ENCODE results near the gene DIABLO.
"Not testable (repeated sequence)": the region's sequence is repeated elsewhere in the genome, so short reads cannot be mapped to it uniquely, and the experiment has no call there.

The DIABLO gene

GRCh38 chr12:122208073-122208820 lies 17.6 kb downstream of the DIABLO start:
- no peak for DNase-seq (ENCODE audit: low spot score)

DNA sequence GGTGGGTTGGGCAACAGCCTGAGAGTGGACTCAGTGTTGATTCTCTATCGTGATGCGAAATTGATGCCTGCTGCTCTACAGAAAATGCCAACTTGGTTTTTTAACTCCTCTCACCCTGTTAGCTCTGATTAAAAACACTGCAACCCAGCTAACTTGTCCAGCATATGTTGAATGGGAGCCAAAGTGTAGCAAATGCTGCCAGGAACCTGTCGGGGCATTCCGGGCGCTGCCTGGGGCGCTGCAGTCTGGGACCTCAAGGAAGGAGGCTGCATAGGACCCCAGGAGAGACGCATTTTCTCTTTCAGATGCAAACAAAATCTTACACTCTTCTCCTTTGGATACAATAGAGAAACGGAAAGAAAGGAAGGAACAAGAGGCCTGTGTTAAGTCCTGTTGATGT lies 18.5 kb downstream of the DIABLO start:
- DNase-seq (ENCODE audit: low spot score) = no peak

- no peak for DNase-seq (ENCODE audit: low spot score)
These were observed 18.9 kb downstream of the DIABLO start for GRCh38 chr12:122206976-122207375.

- no peak for DNase-seq (ENCODE audit: low spot score)
These were observed 19.6 kb downstream of the DIABLO start for GRCh38 chr12:122206111-122206881.

GRCh38 chr12:122205053-122205925 lies 20.6 kb downstream of the DIABLO start:
- no peak for DNase-seq (ENCODE audit: low spot score)

GRCh38 chr12:122204167-122205052 lies 21.4 kb downstream of the DIABLO start:
- DNase-seq (ENCODE audit: low spot score) = no peak

DNA sequence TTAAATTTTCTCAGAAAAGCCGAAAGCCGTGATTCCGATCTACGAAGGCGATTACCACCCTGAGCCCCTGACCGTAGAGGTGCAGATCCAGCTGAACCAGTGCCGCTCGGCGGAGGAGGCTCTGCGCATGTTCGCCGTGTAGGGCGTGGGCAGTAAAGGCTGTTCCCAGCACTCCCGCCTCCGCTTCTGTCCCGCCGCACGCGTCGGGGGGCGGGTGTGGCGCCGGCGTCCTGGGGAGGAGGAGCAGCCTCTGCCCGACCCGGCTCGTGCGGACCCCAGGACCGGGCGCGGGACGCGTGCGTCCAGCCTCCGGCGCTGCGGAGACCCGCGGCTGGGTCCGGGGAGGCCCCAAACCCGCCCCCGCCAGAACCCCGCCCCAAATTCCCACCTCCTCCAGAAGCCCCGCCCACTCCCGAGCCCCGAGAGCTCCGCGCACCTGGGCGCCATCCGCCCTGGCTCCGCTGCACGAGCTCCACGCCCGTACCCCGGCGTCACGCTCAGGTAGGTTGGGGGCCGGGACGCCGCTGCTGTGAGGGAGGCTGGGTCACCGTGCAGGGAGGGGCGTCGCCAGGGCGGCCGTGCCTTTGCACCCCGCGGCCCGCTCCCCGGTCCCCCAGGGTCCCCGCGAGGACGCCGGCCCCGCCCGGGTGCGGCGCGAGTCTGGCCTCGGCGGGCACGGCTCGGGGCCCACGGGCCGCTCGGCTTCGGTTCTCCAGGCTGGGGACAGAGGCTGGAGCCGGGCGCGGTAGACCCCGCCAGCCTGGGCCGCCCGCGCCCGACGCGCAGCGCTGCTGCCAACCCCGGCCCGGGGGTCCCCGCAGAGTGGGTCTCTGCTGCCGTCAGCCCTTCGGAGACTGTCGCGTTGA lies 22.3 kb downstream of the DIABLO start, which contains the start of gene B3GNT4:
Gene B3GNT4, plus strand, starts transcription at position 409 of the 866 bp plus-strand sequence. CDS start 910 bp downstream, outside the sequence.
- DNase-seq (ENCODE audit: low spot score) = peak; percentile 73

DNA sequence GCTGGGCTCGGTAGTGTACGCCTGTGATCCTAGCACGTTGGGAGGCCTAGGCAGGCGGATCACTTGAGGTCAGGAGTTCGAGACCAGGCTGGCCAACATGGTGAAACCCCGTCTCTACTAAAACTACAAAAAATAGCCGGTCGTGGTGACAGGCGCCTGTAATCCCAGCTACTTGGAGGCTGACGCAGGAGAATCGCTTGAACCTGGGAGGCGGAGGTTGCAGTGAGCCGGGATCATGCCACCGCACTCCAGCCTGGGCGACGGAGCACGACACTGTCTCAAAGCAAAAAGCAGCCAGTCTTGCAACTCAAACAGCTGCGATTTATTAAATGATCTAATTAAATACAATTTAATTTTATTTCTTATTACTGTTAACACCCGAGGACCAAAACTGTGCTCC lies 23.0 kb downstream of the DIABLO start:
- not testable (repeated sequence) for DNase-seq (ENCODE audit: low spot score)

GRCh38 chr12:122202017-122202416 lies 23.8 kb downstream of the DIABLO start:
- DNase-seq (ENCODE audit: low spot score) = no peak

GRCh38 chr12:122201381-122201780 lies 24.5 kb downstream of the DIABLO start:
- no peak for DNase-seq (ENCODE audit: low spot score)

GRCh38 chr12:122200541-122201175 lies 25.2 kb downstream of the DIABLO start:
- DNase-seq (ENCODE audit: low spot score) = no peak

DNA sequence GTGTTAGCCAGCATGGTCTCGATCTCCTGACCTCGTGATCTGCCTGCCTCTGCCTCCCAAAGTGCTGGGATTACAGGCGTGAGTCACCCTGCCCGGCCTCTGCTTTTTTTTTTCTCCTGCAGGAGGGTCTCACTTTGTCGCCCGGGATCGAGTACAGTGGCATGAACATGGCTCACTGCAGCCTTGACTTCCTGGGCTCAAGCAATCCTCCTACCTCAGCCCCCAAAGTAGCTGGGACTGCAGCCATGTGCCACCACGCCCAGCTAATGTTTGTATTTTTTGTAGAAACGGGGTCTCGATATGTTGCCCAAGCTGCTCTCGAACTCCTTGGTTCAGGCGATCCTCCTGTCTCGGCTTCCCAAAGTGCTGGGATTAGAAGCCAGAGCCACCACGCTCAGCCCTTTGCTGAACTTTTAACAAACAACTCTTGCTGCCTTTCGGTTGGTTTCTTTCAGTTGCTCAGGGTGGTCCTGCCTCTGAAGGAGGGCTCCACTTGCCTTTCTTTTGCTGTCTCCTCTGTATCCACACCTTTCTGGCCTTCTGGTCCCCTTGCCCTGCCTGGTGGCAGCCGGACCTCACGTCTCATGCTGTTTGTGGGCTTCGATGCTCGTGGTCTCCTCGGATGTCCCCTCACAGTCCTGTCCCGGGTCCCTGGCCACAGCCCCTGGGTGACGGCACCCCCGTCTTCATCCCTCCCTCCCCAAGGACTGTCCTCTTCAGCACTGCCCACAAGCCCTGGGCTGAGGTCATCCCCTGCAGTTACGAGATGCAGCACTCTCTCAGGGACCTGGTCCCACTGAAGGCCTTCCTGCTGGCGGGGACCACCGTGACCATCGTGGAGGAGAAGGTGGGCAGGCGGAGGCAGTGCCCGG lies 26.1 kb downstream of the DIABLO start:
- no peak for DNase-seq (ENCODE audit: low spot score)

DNA sequence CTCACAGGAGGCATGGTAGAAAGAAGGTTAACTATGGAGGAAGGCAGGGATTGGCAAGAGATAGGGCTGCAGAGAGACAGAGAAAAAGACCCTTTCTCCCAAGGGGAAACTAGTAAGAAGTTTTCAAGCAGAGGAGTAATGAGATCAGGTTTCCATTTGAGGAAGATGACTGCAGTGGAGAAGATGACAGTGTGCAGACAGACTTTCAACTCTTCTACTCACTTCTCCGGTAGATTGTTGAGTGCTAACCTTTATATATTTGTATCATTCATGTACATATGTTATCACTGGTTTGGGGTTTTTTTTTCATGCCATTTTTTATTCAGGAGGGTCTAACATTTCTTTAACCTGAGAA lies 28.3 kb downstream of the DIABLO start:
- no peak for DNase-seq (ENCODE audit: low spot score)

DNA sequence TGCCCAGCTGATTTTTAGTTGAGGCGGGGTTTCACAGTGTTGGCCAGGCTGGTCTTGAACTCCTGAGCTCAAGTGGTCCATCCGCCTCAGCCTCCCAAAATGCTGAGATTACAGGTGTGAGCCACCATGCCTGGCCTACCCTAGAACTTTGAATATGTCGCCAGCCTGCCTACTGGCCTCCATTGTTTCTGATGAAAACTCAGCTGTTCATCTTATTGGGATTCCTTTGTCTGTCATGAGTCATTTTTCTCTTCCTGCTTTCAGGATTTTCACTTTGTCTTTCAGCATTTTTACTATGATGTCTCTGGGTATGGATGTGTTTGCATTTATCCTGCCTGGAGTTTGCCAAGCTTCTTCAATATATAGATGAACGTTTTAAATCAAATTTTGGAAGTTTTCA lies 30.4 kb downstream of the DIABLO start:
- no peak for DNase-seq (ENCODE audit: low spot score)

GRCh38 chr12:122194804-122195203 lies 31.0 kb downstream of the DIABLO start:
- no peak for DNase-seq (ENCODE audit: low spot score)

DNA sequence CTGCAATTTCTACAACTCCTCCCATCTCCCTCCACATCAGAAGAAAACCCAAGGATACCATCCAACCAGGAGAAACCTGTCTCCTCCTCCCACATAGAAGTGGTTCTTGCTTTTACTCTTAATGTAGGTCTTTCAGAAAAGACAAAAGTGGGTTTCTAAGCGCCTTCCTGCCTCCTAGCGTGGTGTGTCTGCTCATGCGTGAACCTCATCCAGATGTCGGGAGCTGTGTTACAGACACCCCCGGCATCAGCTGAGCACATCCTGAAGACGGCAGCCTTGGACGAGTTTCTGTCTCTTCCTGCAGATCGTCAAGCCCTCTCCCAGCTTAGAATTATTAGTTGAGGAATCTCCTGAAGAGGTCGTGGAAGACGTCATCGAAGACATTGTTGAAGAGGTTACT lies 33.4 kb downstream of the DIABLO start:
- DNase-seq (ENCODE audit: low spot score) = no peak

GRCh38 chr12:122190842-122191668 lies 34.8 kb downstream of the DIABLO start:
- peak; percentile 89 for DNase-seq (ENCODE audit: low spot score)

Measured in HuH-7 (cell line).